WTC11 (cell line): ENCODE data around the gene ADARB2. TPM values are rescaled to one million over a fixed set of nuclear protein-coding genes. Genes with fewer than 3 reads are reported as not detected.

Experiments
- ATAC-seq: fragments of 200-7000 bp; cut with Tn5 transposase; 2 replicates; pipeline ENCODE4 v1.10.0; 2021; ENCODE audit warnings: mild to moderate bottlenecking, moderate library complexity
- CTCF ChIA-PET: fragments of 300-600 bp; sonication (Branson Sonifier 250); formaldehyde crosslinking; loops from one replicate; lab custom pipeline; 2021; ENCODE audit warnings: antibody characterized with exemption; lab: Charles Lee
- POLR2A ChIA-PET: fragments of 350-600 bp; sonication (Branson Sonifier 250); formaldehyde crosslinking; loops from one replicate; lab custom pipeline; 2021; ENCODE audit warnings: antibody characterized with exemption; lab: Charles Lee
- DNase-seq: peaks from one replicate; pipeline ENCODE4 v3.0.0; 2021; ENCODE audit warnings: low spot score
- H3K27ac Mint-ChIP-seq: 2 replicates; pipeline ENCODE4 v1.8.0; 2021; ENCODE audit warnings: mixed read lengths
- H3K27me3 Mint-ChIP-seq: 2 replicates; pipeline ENCODE4 v1.8.0; 2021; ENCODE audit warnings: low read depth, mild to moderate bottlenecking, moderate library complexity, mixed read lengths
- H3K36me3 Mint-ChIP-seq: 2 replicates; pipeline ENCODE4 v1.8.0; 2021; ENCODE audit warnings: mixed read lengths
- H3K4me1 Mint-ChIP-seq: 2 replicates; pipeline ENCODE4 v1.8.0; 2022; ENCODE audit warnings: mixed read lengths
- H3K4me3 Mint-ChIP-seq: 2 replicates; pipeline ENCODE4 v1.8.0; 2021; ENCODE audit warnings: mild to moderate bottlenecking, moderate library complexity, mixed read lengths
- H3K9me3 Mint-ChIP-seq: 2 replicates; pipeline ENCODE4 v1.8.0; 2021; ENCODE audit warnings: mixed read lengths
- CBFB ChIP-seq: sonication (generic); formaldehyde crosslinking; IDR thresholded peaks from 2 replicates; pipeline ENCODE4 v1.8.1; 2022; ENCODE audit warnings: mild to moderate bottlenecking, low read depth, missing genetic modification reagents
- FOXJ3 ChIP-seq: sonication (generic); formaldehyde crosslinking; IDR thresholded peaks from 2 replicates; pipeline ENCODE4 v1.9.0; 2021; ENCODE audit warnings: missing genetic modification reagents, mild to moderate bottlenecking, borderline replicate concordance
- GABPB1 ChIP-seq: sonication (generic); formaldehyde crosslinking; IDR thresholded peaks from 2 replicates; pipeline ENCODE4 v1.8.1; 2023; ENCODE audit warnings: mild to moderate bottlenecking, missing genetic modification reagents
- GTF2I ChIP-seq: fragments of 250-450 bp; sonication (Bioruptor Pico); conservative IDR thresholded peaks from 2 replicates; pipeline ENCODE4 v1.4.0; 2021; ENCODE audit warnings: mild to moderate bottlenecking
- HMGA2 ChIP-seq: fragments of 250-450 bp; sonication (Bioruptor Pico); IDR thresholded peaks from 2 replicates; pipeline ENCODE4 v1.4.0; 2021; ENCODE audit warnings: mild to moderate bottlenecking, moderate library complexity
- IRF2 ChIP-seq: sonication (generic); formaldehyde crosslinking; IDR thresholded peaks from 2 replicates; pipeline ENCODE4 v1.8.0; 2022; ENCODE audit warnings: low read depth, missing genetic modification reagents, borderline replicate concordance
- JAZF1 ChIP-seq: fragments of 250-450 bp; sonication (Bioruptor Pico); IDR thresholded peaks from 2 replicates; pipeline ENCODE4 v1.9.0; 2021; ENCODE audit warnings: moderate library complexity, mild to moderate bottlenecking, inconsistent platforms
- NFE2L1 ChIP-seq: sonication (generic); formaldehyde crosslinking; IDR thresholded peaks from 2 replicates; pipeline ENCODE4 v1.8.1; 2023; ENCODE audit warnings: missing genetic modification reagents
- PREB ChIP-seq: sonication (generic); formaldehyde crosslinking; IDR thresholded peaks from 2 replicates; pipeline ENCODE4 v1.8.1; 2022; ENCODE audit warnings: mild to moderate bottlenecking, missing genetic modification reagents, moderate library complexity, borderline replicate concordance
- RORB ChIP-seq: fragments of 250-450 bp; sonication (Bioruptor Pico); IDR thresholded peaks from 2 replicates; pipeline ENCODE4 v1.9.0; 2021; ENCODE audit warnings: mild to moderate bottlenecking
- SMAD3 ChIP-seq: sonication (generic); formaldehyde crosslinking; IDR thresholded peaks from 2 replicates; pipeline ENCODE4 v1.8.0; 2022; ENCODE audit warnings: missing genetic modification reagents, mild to moderate bottlenecking, borderline replicate concordance
- ZNF138 ChIP-seq: sonication (generic); formaldehyde crosslinking; conservative IDR thresholded peaks from 2 replicates; pipeline ENCODE4 v1.8.1; 2022; ENCODE audit warnings: mild to moderate bottlenecking, moderate library complexity, missing genetic modification reagents
- ZNF232 ChIP-seq: sonication (generic); formaldehyde crosslinking; IDR thresholded peaks from 2 replicates; pipeline ENCODE4 v1.8.0; 2022; ENCODE audit warnings: mild to moderate bottlenecking, missing genetic modification reagents
- ZNF317 ChIP-seq: sonication (generic); formaldehyde crosslinking; IDR thresholded peaks from 2 replicates; pipeline ENCODE4 v1.8.1; 2023; ENCODE audit warnings: low read depth, mild to moderate bottlenecking, moderate library complexity, missing genetic modification reagents, borderline replicate concordance
- ZNF416 ChIP-seq: fragments of 250-450 bp; sonication (Bioruptor Pico); IDR thresholded peaks from 2 replicates; pipeline ENCODE4 v1.9.0; 2021; ENCODE audit warnings: mild to moderate bottlenecking, inconsistent platforms
- total RNA-seq: library from RNA; stranded (reverse); gene quantifications from 3 replicates; pipeline ENCODE4 v1.2.3, GENCODE V29; 2021
- TF ChIP-seq, protein P1 (sequence below): sonication (generic); formaldehyde crosslinking; IDR thresholded peaks from 2 replicates; pipeline ENCODE4 v1.8.0; 2022; ENCODE audit warnings: mild to moderate bottlenecking, missing genetic modification reagents
- TF ChIP-seq, protein P2 (sequence below): fragments of 200-600 bp; IDR thresholded peaks from 2 replicates; pipeline ENCODE4 v1.8.0; 2022; ENCODE audit warnings: antibody characterized with exemption
- TF ChIP-seq, protein P3 (sequence below): sonication (generic); formaldehyde crosslinking; IDR thresholded peaks from 2 replicates; pipeline ENCODE4 v1.8.1; 2022; ENCODE audit warnings: low read depth, mild to moderate bottlenecking, moderate library complexity, missing genetic modification reagents, borderline replicate concordance
- TF ChIP-seq, protein P4 (sequence below): sonication (generic); formaldehyde crosslinking; IDR thresholded peaks from 2 replicates; pipeline ENCODE4 v1.8.0; 2022; ENCODE audit warnings: mild to moderate bottlenecking, missing genetic modification reagents

ADARB2 gene
- total RNA-seq, 1 experiment from 2014 or later: 3.7 TPM

DNA sequence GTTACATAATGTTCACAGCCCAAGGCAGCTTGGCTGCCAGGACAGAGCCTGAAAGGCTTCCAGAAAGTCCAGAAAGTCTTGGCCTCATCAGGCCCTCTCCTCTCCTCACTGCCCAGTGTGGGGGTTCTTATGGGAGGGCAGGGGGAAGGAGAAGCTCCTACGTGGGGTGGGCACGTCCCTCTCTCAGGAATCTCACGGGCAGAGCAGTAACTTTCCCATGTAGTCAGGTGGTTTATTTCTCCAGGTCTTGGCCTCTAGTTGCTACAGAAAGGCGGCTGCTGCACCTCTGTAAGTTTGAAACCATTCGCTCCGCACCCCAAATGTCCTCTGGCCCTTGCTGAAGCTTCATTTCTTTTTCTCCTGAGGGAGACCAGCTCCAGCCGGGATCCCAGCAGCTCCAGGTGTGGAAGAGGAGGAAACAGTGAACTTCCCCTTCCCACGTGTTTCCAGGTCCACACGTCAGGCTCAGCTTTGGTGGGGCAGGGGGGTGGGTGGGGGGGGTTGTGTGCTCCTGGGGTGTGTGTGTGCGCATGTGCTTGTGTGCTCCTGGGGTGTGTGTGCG, 360.9 kb downstream of the ADARB2 start:
- no peaks in the 10 kb centered on the region; the same call in 1 of the 2 replicates for H3K27me3 Mint-ChIP-seq
- no peak for DNase-seq
- no peak for TF ChIP-seq FOXJ3 (CRISPR knock-in tag)
- no peak overlapping the region for H3K27ac Mint-ChIP-seq
- ChIA-PET CTCF (no interaction called here), POLR2A (no interaction called here)
- H3K4me3 Mint-ChIP-seq: no peak overlapping the region
- H3K36me3 Mint-ChIP-seq: no peaks in the 10 kb centered on the region
- H3K4me1 Mint-ChIP-seq: peaks cover 33% of the 10 kb centered on the region
- ATAC-seq: no peak
- peaks cover 5% of the 10 kb centered on the region for H3K9me3 Mint-ChIP-seq

- ChIA-PET CTCF (no interaction called here), POLR2A (no interaction called here)
- Mint-ChIP-seq H3K27ac (0 out of 2 replicates have a peak overlapping the region, but pooled peaks have one; percentile 46), H3K27me3 (no peaks in the 10 kb centered on the region; the same call in 1 of the 2 replicates), H3K4me1 (peaks cover 24% of the 10 kb centered on the region), H3K4me3 (no peak overlapping the region), H3K36me3 (no peaks in the 10 kb centered on the region), H3K9me3 (peaks cover 5% of the 10 kb centered on the region)
- TF ChIP-seq, protein P1, sequence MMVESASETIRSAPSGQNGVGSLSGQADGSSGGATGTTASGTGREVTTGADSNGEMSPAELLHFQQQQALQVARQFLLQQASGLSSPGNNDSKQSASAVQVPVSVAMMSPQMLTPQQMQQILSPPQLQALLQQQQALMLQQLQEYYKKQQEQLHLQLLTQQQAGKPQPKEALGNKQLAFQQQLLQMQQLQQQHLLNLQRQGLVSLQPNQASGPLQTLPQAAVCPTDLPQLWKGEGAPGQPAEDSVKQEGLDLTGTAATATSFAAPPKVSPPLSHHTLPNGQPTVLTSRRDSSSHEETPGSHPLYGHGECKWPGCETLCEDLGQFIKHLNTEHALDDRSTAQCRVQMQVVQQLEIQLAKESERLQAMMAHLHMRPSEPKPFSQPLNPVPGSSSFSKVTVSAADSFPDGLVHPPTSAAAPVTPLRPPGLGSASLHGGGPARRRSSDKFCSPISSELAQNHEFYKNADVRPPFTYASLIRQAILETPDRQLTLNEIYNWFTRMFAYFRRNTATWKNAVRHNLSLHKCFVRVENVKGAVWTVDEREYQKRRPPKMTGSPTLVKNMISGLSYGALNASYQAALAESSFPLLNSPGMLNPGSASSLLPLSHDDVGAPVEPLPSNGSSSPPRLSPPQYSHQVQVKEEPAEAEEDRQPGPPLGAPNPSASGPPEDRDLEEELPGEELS: no peak
- TF ChIP-seq, protein P2, sequence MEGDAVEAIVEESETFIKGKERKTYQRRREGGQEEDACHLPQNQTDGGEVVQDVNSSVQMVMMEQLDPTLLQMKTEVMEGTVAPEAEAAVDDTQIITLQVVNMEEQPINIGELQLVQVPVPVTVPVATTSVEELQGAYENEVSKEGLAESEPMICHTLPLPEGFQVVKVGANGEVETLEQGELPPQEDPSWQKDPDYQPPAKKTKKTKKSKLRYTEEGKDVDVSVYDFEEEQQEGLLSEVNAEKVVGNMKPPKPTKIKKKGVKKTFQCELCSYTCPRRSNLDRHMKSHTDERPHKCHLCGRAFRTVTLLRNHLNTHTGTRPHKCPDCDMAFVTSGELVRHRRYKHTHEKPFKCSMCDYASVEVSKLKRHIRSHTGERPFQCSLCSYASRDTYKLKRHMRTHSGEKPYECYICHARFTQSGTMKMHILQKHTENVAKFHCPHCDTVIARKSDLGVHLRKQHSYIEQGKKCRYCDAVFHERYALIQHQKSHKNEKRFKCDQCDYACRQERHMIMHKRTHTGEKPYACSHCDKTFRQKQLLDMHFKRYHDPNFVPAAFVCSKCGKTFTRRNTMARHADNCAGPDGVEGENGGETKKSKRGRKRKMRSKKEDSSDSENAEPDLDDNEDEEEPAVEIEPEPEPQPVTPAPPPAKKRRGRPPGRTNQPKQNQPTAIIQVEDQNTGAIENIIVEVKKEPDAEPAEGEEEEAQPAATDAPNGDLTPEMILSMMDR: no peak
- no peak for TF ChIP-seq NFE2L1 (CRISPR knock-in tag)
- TF ChIP-seq IRF2 (CRISPR knock-in tag): no peak
- TF ChIP-seq, protein P3, sequence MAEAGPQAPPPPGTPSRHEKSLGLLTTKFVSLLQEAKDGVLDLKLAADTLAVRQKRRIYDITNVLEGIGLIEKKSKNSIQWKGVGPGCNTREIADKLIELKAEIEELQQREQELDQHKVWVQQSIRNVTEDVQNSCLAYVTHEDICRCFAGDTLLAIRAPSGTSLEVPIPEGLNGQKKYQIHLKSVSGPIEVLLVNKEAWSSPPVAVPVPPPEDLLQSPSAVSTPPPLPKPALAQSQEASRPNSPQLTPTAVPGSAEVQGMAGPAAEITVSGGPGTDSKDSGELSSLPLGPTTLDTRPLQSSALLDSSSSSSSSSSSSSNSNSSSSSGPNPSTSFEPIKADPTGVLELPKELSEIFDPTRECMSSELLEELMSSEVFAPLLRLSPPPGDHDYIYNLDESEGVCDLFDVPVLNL (CRISPR knock-in tag): no peak
- no peak for TF ChIP-seq GABPB1
- no peak for TF ChIP-seq ZNF232
- TF ChIP-seq JAZF1: no peak
- no peak for TF ChIP-seq ZNF138
- no peak for TF ChIP-seq PREB (CRISPR knock-in tag)
- TF ChIP-seq CBFB (CRISPR knock-in tag): no peak
- TF ChIP-seq GTF2I: no peak
- TF ChIP-seq, protein P4, sequence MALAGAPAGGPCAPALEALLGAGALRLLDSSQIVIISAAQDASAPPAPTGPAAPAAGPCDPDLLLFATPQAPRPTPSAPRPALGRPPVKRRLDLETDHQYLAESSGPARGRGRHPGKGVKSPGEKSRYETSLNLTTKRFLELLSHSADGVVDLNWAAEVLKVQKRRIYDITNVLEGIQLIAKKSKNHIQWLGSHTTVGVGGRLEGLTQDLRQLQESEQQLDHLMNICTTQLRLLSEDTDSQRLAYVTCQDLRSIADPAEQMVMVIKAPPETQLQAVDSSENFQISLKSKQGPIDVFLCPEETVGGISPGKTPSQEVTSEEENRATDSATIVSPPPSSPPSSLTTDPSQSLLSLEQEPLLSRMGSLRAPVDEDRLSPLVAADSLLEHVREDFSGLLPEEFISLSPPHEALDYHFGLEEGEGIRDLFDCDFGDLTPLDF (CRISPR knock-in tag): no peak
- TF ChIP-seq RORB: no peak
- TF ChIP-seq SMAD3 (CRISPR knock-in tag): no peak
- no peak for TF ChIP-seq ZNF416 (CRISPR knock-in tag)
- no peak for TF ChIP-seq ZNF317 (CRISPR knock-in tag)
- TF ChIP-seq HMGA2 (CRISPR knock-in tag): no peak
- DNase-seq (no peak), ATAC-seq (no peak)
Observed at GRCh38 chr10:1375346-1376170, 361.8 kb downstream of the ADARB2 start.
